CD4-positive, CD25-positive, alpha-beta regulatory T cell (primary cell): ENCODE data around the gene SUMO2. TPM values are rescaled to one million over a fixed set of nuclear protein-coding genes. Genes with fewer than 3 reads are reported as not detected.
"Not testable (repeated sequence)": the region's sequence is repeated elsewhere in the genome, so short reads cannot be mapped to it uniquely, and the experiment has no call there.

ENCODE experiments used
- ATAC-seq, 2 donors: fragments of 150-1000 bp; cut with Tn5 transposase; one replicate each; pipeline ENCODE4 v1.10.0; 2021; ENCODE audit warnings: low read depth in 2 of 2, moderate number of reproducible peaks in 2 of 2, moderate library complexity in 1 of 2
- DNase-seq, 3 donors: peaks; one replicate each; pipeline versions ENCODE4 v3.0.0 to v3.0.0-alpha.2; 2012 to 2022; ENCODE audit warnings: mixed read lengths in 1 of 3
- H3K27ac ChIP-seq: one replicate; pipeline ENCODE4 v1.7.0; 2013; ENCODE audit warnings: mild to moderate bottlenecking, low read length; ENCODE audit not compliant: insufficient read depth, poor library complexity, severe bottlenecking
- H3K27me3 ChIP-seq: one replicate; pipeline ENCODE4 v1.7.0; 2013; ENCODE audit warnings: low read length; ENCODE audit not compliant: control insufficient read depth, insufficient read depth
- H3K36me3 ChIP-seq: one replicate; pipeline ENCODE4 v1.7.0; 2013; ENCODE audit warnings: mild to moderate bottlenecking, low read length, moderate library complexity; ENCODE audit not compliant: control insufficient read depth, insufficient read depth
- H3K4me1 ChIP-seq: 2 replicates; pipeline ENCODE4 v1.7.0; 2013; ENCODE audit warnings: mild to moderate bottlenecking, low read length; ENCODE audit not compliant: insufficient read depth, control insufficient read depth, poor library complexity, severe bottlenecking
- H3K4me3 ChIP-seq: one replicate; pipeline ENCODE4 v1.7.0; 2013; ENCODE audit warnings: low read depth, mild to moderate bottlenecking, low read length, moderate library complexity
- H3K9me3 ChIP-seq, 2 experiments: 1 replicate in 1 of 2; 2 replicates in 1 of 2; pipeline ENCODE4 v1.7.0; 2013; ENCODE audit warnings: low read length in 2 of 2, mild to moderate bottlenecking in 1 of 2, moderate library complexity in 1 of 2; ENCODE audit not compliant: control insufficient read depth in 2 of 2
- H3K27ac Mint-ChIP-seq, 3 donors: one replicate each; pipeline ENCODE4 v1.8.0; 2020 to 2022; ENCODE audit warnings: mild to moderate bottlenecking in 3 of 3, mixed read lengths in 3 of 3, moderate library complexity in 2 of 3
- H3K27me3 Mint-ChIP-seq: one replicate; pipeline ENCODE4 v1.8.0; 2022; ENCODE audit warnings: mild to moderate bottlenecking, mixed read lengths
- H3K36me3 Mint-ChIP-seq: one replicate; pipeline ENCODE4 v1.8.0; 2020; ENCODE audit warnings: mixed read lengths
- H3K4me1 Mint-ChIP-seq, 4 donors: one replicate each; pipeline ENCODE4 v1.8.0; 2020 to 2022; ENCODE audit warnings: mixed read lengths in 4 of 4, mild to moderate bottlenecking in 1 of 4
- H3K4me3 Mint-ChIP-seq, 4 donors: one replicate each; pipeline ENCODE4 v1.8.0; 2020 to 2022; ENCODE audit warnings: mild to moderate bottlenecking in 4 of 4, mixed read lengths in 4 of 4, moderate library complexity in 3 of 4
- H3K9me3 Mint-ChIP-seq, 7 donors: one replicate each; pipeline ENCODE4 v1.8.0; 2020 to 2022; ENCODE audit warnings: mixed read lengths in 7 of 7, mild to moderate bottlenecking in 3 of 7, moderate library complexity in 2 of 7
- polyA plus RNA-seq, 4 donors: library from polyadenylated mRNA; unstranded; fragments of 300-500 nt; fragmentation: Illumina TruSeq; gene quantifications; one replicate each; pipeline ENCODE4 v1.2.3, GENCODE V29; 2021
- total RNA-seq: library from RNA; stranded (reverse); gene quantifications from one replicate; pipeline ENCODE4 v1.2.3, GENCODE V29; 2022

SUMO2 gene
- total and polyA plus RNA-seq, 5 donors from 2014 or later = 318 to 660 (median 474) TPM

- Histone ChIP-seq H3K4me1 (peaks cover 23% of the 10 kb centered on the region), H3K27me3 (no peaks in the 10 kb centered on the region), H3K27ac (peak overlapping the region; percentile 80), H3K4me3 (peak overlapping the region; percentile 59), H3K9me3 (no peaks in the 10 kb centered on the region), H3K36me3 (peaks cover 5% of the 10 kb centered on the region)
- DNase-seq = peak in 2 of 3 donors; percentile 34 to 68
- Mint-ChIP-seq H3K9me3 (no peaks in the 10 kb centered on the region), H3K27ac (peak overlapping the region; percentile 75 to 93 (median 90)), H3K4me1 (peaks cover 14 to 25% (median 17%) of the 10 kb centered on the region in 4 donors), H3K27me3 (no peaks in the 10 kb centered on the region), H3K36me3 (peaks cover 12% of the 10 kb centered on the region), H3K4me3 (peak overlapping the region; percentile 91 to 94 (median 94))
- peak; percentile 37 to 41 for ATAC-seq
These were observed 52.0 kb downstream of the SUMO2 start for GRCh38 chr17:75130632-75131277.

- H3K27me3 ChIP-seq = no peaks in the 10 kb centered on the region
- Mint-ChIP-seq H3K4me1 (peaks cover 14 to 31% (median 20%) of the 10 kb centered on the region in 4 donors), H3K27me3 (no peaks in the 10 kb centered on the region), H3K9me3 (no peaks in the 10 kb centered on the region), H3K27ac (peak overlapping the region in 2 of 3 donors; percentile 75 to 93), H3K36me3 (peaks cover 10% of the 10 kb centered on the region), H3K4me3 (peak overlapping the region; percentile 91 to 94 (median 94))
- peak overlapping the region; percentile 80 for H3K27ac ChIP-seq
- H3K9me3 ChIP-seq = no peaks in the 10 kb centered on the region
- H3K4me3 ChIP-seq = peak overlapping the region; percentile 59
- peaks cover 29% of the 10 kb centered on the region for H3K4me1 ChIP-seq
- ATAC-seq (no peak), DNase-seq (no peak)
- peaks cover 2% of the 10 kb centered on the region for H3K36me3 ChIP-seq
These were observed 52.6 kb downstream of the SUMO2 start for GRCh38 chr17:75130059-75130631.

GRCh38 chr17:75129576-75129975 lies 53.2 kb downstream of the SUMO2 start:
- no peak overlapping the region for H3K4me3 ChIP-seq
- ATAC-seq (no peak), DNase-seq (no peak)
- no peaks in the 10 kb centered on the region for H3K9me3 Mint-ChIP-seq
- no peaks in the 10 kb centered on the region for H3K27me3 Mint-ChIP-seq
- peak overlapping the region; percentile 73 to 91 (median 76) for H3K4me3 Mint-ChIP-seq
- H3K4me1 Mint-ChIP-seq = peaks cover 11 to 36% (median 24%) of the 10 kb centered on the region in 4 donors
- no peaks in the 10 kb centered on the region for H3K27me3 ChIP-seq
- peaks cover 8% of the 10 kb centered on the region for H3K36me3 Mint-ChIP-seq
- peaks cover 35% of the 10 kb centered on the region for H3K4me1 ChIP-seq
- no peak overlapping the region for H3K27ac ChIP-seq
- H3K9me3 ChIP-seq = no peaks in the 10 kb centered on the region
- no peaks in the 10 kb centered on the region for H3K36me3 ChIP-seq
- no peak overlapping the region for H3K27ac Mint-ChIP-seq

GRCh38 chr17:75128694-75129505 lies 53.9 kb downstream of the SUMO2 start:
- H3K36me3 Mint-ChIP-seq = peaks cover 11% of the 10 kb centered on the region
- no peaks in the 10 kb centered on the region for H3K27me3 Mint-ChIP-seq
- no peak overlapping the region for H3K27ac Mint-ChIP-seq
- H3K4me3 ChIP-seq = no peak overlapping the region
- no peaks in the 10 kb centered on the region for H3K9me3 ChIP-seq
- no peaks in the 10 kb centered on the region for H3K27me3 ChIP-seq
- H3K36me3 ChIP-seq = no peaks in the 10 kb centered on the region
- no peak for DNase-seq
- peaks cover 14 to 43% (median 31%) of the 10 kb centered on the region in 4 donors for H3K4me1 Mint-ChIP-seq
- H3K9me3 Mint-ChIP-seq = no peaks in the 10 kb centered on the region
- no peak overlapping the region for H3K27ac ChIP-seq
- peaks cover 42% of the 10 kb centered on the region for H3K4me1 ChIP-seq
- peak overlapping the region in 3 of 4 donors; percentile 75 to 91 (median 77) for H3K4me3 Mint-ChIP-seq
- no peak for ATAC-seq

GRCh38 chr17:75127936-75128335 lies 54.8 kb downstream of the SUMO2 start:
- Mint-ChIP-seq H3K4me3 (peak overlapping the region in 1 of 4 donors; percentile 83), H3K36me3 (peaks cover 12% of the 10 kb centered on the region), H3K4me1 (peaks cover 16 to 48% (median 32%) of the 10 kb centered on the region in 4 donors), H3K27ac (peak overlapping the region in 1 of 3 donors; percentile 62)
- H3K27me3 ChIP-seq, ATAC-seq, H3K36me3 ChIP-seq, H3K4me3 ChIP-seq, H3K9me3 ChIP-seq, DNase-seq, H3K27me3 Mint-ChIP-seq, H3K27ac ChIP-seq, H3K9me3 Mint-ChIP-seq: not testable (repeated sequence)
- peaks cover 49% of the 10 kb centered on the region for H3K4me1 ChIP-seq

GRCh38 chr17:75126954-75127353 lies 55.8 kb downstream of the SUMO2 start:
- no peak for DNase-seq
- H3K27ac Mint-ChIP-seq = no peak overlapping the region
- peaks cover 12% of the 10 kb centered on the region for H3K36me3 Mint-ChIP-seq
- H3K4me3 ChIP-seq = no peak overlapping the region
- H3K27ac ChIP-seq = no peak overlapping the region
- no peaks in the 10 kb centered on the region for H3K27me3 ChIP-seq
- no peaks in the 10 kb centered on the region for H3K36me3 ChIP-seq
- H3K4me3 Mint-ChIP-seq = peak overlapping the region in 1 of 4 donors; percentile 79
- no peaks in the 10 kb centered on the region for H3K27me3 Mint-ChIP-seq
- no peak for ATAC-seq
- no peaks in the 10 kb centered on the region for H3K9me3 ChIP-seq
- no peaks in the 10 kb centered on the region for H3K9me3 Mint-ChIP-seq
- H3K4me1 Mint-ChIP-seq = peaks cover 16 to 44% (median 32%) of the 10 kb centered on the region in 4 donors
- peaks cover 49% of the 10 kb centered on the region for H3K4me1 ChIP-seq

- no peak for ATAC-seq
- Histone ChIP-seq H3K27ac (no peak overlapping the region), H3K27me3 (no peaks in the 10 kb centered on the region), H3K36me3 (peaks cover 3% of the 10 kb centered on the region), H3K9me3 (no peaks in the 10 kb centered on the region), H3K4me1 (peaks cover 46% of the 10 kb centered on the region), H3K4me3 (peak overlapping the region; percentile 11)
- H3K27ac Mint-ChIP-seq = peak overlapping the region; percentile 69 to 88 (median 86)
- H3K27me3 Mint-ChIP-seq = no peaks in the 10 kb centered on the region
- no peaks in the 10 kb centered on the region for H3K9me3 Mint-ChIP-seq
- peak overlapping the region in 3 of 4 donors; percentile 11 to 88 (median 38) for H3K4me3 Mint-ChIP-seq
- peaks cover 18 to 44% (median 37%) of the 10 kb centered on the region in 4 donors for H3K4me1 Mint-ChIP-seq
- peak in 1 of 3 donors; percentile 79 for DNase-seq
- H3K36me3 Mint-ChIP-seq = peaks cover 18% of the 10 kb centered on the region
These were observed 56.8 kb downstream of the SUMO2 start for GRCh38 chr17:75125984-75126383.
